Peyer's patch (tissue), 4 donors: Measurements from ENCODE around the gene HEMK1. TPM values are rescaled to one million over a fixed set of nuclear protein-coding genes. Genes with fewer than 3 reads are reported as not detected.

ENCODE experiments used
- DNase-seq, 3 donors: peaks; one replicate each; pipeline ENCODE4 v3.0.0-alpha.2; 2017 to 2019
- H3K27ac ChIP-seq, 4 donors: fragments of 200-600 bp; sonication (generic); one replicate each; pipeline ENCODE4 v1.5.1; 2016 to 2019
- H3K27me3 ChIP-seq, 2 donors: fragments of 200-600 bp; sonication (generic); one replicate each; pipeline ENCODE4 v1.5.1; 2019
- H3K36me3 ChIP-seq, 3 donors: fragments of 200-600 bp; sonication (generic); one replicate each; pipeline ENCODE4 v1.5.1; 2016 to 2019
- H3K4me1 ChIP-seq, 4 donors: fragments of 200-600 bp; sonication (generic); one replicate each; pipeline ENCODE4 v1.5.1; 2016 to 2019
- H3K4me3 ChIP-seq, 4 donors: fragments of 200-600 bp; sonication (generic); 1 replicate in 3 of 4; 2 replicates in 1 of 4; pipeline ENCODE4 v1.5.1; 2016 to 2019; ENCODE audit warnings: mild to moderate bottlenecking in 1 of 4
- H3K9me3 ChIP-seq, 4 donors: fragments of 200-600 bp; sonication (generic); one replicate each; pipeline ENCODE4 v1.5.1; 2016 to 2019; ENCODE audit warnings: mild to moderate bottlenecking in 1 of 4
- POLR2A ChIP-seq, 2 donors: fragments of 450-650 bp; IDR thresholded peaks; one replicate each; pipeline ENCODE4 v1.5.1; 2017; ENCODE audit warnings: antibody characterized with exemption in 2 of 2, mild to moderate bottlenecking in 2 of 2, moderate library complexity in 2 of 2
- total RNA-seq, 4 donors: library from RNA; depleted of rRNA; stranded (reverse); fragments of >200 nt; gene quantifications; one replicate each; pipeline ENCODE4 v1.1.0, GENCODE V29; 2016
- TF ChIP-seq, protein P1 (sequence below), 6 experiments: fragments of 450-650 bp in 4 of 6; fragments of 200-600 bp in 2 of 6; sonication (generic) in 1 of 6; IDR thresholded peaks; one replicate each; pipeline ENCODE4 v1.5.1; 2017 to 2019; ENCODE audit warnings: antibody characterized with exemption in 6 of 6, mild to moderate bottlenecking in 3 of 6, moderate library complexity in 1 of 6

Gene HEMK1
- total RNA-seq, 4 donors from 2014 or later = 8.6 to 15.3 (median 12.5) TPM

DNA sequence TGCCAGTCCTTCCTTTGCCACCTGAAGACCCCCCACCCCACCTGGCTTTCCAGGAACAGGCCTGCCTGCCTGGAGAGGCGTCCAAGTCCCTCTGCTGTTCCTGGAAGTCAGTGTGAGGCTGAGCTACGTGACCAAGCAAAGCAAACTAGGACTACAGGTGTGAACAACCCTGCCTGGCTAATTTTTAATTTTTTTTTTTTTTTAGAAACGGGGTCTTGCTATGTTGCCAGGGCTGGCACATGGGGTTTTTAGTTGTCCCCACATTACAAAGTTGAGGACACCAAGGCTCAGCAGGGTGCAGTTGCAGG, 17.4 kb downstream of the HEMK1 start:
- Histone ChIP-seq H3K36me3 (no peaks in the 10 kb centered on the region), H3K4me3 (no peak overlapping the region), H3K9me3 (no peaks in the 10 kb centered on the region), H3K27me3 (no peaks in the 10 kb centered on the region), H3K4me1 (peaks cover 0 to 10% (median 9%) of the 10 kb centered on the region in 4 donors), H3K27ac (no peak overlapping the region)
- no peak for DNase-seq
- no peak for TF ChIP-seq POLR2A (IDR thresholded peaks at IDR 0.05)
- TF ChIP-seq, protein P1, sequence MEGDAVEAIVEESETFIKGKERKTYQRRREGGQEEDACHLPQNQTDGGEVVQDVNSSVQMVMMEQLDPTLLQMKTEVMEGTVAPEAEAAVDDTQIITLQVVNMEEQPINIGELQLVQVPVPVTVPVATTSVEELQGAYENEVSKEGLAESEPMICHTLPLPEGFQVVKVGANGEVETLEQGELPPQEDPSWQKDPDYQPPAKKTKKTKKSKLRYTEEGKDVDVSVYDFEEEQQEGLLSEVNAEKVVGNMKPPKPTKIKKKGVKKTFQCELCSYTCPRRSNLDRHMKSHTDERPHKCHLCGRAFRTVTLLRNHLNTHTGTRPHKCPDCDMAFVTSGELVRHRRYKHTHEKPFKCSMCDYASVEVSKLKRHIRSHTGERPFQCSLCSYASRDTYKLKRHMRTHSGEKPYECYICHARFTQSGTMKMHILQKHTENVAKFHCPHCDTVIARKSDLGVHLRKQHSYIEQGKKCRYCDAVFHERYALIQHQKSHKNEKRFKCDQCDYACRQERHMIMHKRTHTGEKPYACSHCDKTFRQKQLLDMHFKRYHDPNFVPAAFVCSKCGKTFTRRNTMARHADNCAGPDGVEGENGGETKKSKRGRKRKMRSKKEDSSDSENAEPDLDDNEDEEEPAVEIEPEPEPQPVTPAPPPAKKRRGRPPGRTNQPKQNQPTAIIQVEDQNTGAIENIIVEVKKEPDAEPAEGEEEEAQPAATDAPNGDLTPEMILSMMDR (IDR thresholded peaks at IDR 0.05) = no peak

DNA sequence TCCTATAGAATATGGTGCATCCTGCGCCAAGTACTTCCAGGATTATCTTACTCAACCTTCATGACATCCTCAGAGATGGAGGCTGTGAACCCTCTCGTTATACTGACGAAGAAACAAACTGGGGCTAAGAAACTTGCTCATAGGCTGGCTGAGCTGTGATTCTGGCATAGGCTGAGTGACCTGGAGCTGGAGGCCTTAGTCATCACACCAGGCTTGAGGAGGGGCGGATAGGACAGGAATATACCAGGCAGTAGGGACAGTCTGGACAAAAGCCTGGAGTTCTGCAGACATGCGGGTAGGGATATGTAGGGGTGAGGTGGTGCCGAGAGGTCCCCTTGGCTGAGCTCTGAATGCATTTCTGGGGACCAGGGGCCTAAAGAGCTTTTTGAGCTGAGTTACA, 18.1 kb downstream of the HEMK1 start:
- no peak overlapping the region for H3K27ac ChIP-seq
- H3K36me3 ChIP-seq = no peaks in the 10 kb centered on the region
- no peak for DNase-seq
- no peak for TF ChIP-seq POLR2A (IDR thresholded peaks at IDR 0.05)
- TF ChIP-seq, protein P1 (IDR thresholded peaks at IDR 0.05) = no peak
- peaks cover 0 to 15% (median 9%) of the 10 kb centered on the region in 4 donors for H3K4me1 ChIP-seq
- no peak overlapping the region for H3K4me3 ChIP-seq
- H3K9me3 ChIP-seq = no peaks in the 10 kb centered on the region
- H3K27me3 ChIP-seq = no peaks in the 10 kb centered on the region

DNA sequence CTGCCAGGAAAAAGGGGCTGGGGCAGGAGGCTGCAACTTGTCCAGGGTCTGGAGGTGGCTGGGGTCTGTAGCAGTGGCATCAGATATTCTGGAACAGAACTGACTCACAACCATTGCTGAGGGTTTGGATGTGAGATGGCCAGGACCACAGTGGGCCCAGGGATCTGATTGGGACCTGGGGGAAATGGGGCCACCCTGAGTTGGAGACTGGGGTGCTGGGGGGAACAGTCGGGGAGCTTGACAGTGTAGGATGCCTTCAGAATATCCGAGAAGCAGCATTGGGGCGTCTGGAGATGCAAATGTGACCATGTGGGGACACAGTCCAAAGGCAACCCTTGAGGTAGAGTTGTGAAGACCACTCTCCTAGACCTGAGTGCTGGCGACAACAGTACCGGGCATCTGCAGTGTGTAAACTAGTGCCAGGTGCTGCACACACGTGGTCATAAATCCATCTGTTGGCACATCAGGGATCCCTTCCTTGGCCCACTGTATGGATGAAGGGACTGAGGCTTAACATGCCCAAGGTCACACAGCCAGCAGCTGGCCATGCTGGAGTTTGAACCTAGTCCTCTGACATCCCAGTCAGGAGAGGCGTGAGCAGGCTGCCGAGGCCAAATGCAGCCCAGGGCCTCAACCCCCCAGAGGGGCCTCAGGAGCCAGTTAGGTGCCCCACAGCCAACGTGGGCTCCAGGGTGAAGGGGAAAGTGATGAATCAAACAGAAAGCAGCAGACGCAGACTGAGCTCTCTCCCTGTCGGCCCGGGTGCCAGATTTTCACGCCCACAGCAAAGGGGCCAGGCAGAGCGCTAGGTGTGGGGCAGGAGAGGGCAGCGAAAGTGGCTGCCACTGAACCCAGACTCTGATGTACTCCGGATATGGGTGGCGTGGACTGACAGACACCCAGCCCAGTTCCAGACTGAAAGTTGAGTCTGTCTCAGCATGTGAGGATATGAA, 18.8 kb downstream of the HEMK1 start:
- no peaks in the 10 kb centered on the region for H3K27me3 ChIP-seq

DNA sequence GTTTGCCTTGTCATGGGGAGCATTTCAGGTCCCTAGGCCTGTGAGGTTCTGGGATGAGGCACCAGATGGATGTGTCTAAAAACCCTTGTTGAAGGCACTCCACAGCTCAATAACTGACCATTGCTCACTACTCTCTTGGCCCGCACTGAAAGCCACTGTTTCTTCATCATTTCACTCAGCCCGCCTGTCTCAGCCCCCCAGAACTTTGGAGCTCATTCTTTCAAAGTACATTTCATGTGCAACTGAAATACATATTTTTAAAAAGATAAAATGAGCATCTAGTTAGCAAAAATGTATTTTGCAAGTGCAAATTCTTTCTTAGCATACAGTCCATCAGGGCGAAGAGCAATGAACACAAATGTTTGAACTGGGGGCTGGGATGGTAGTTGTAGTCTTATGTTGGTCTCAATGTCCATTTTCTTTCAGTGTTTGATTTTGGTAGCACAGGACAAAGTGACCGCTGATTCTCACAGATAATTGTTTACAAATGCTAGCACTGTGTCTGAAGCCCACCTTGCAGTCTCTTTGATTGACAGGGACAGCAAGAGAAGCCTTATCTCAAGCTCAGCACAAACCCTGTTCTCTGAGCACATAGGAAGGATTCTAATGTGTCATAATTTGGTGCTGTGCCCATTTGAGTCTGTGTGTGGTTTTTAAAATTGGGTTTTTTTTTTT, 19.6 kb downstream of the HEMK1 start:
- Histone ChIP-seq H3K4me1 (peaks cover 0 to 20% (median 9%) of the 10 kb centered on the region in 4 donors), H3K4me3 (no peak overlapping the region), H3K9me3 (no peaks in the 10 kb centered on the region), H3K27me3 (no peaks in the 10 kb centered on the region), H3K27ac (peak overlapping the region in 1 of 4 donors; percentile 5), H3K36me3 (no peaks in the 10 kb centered on the region)
- no peak for TF ChIP-seq POLR2A (IDR thresholded peaks at IDR 0.05)
- TF ChIP-seq, protein P1 (IDR thresholded peaks at IDR 0.05) = no peak
- DNase-seq = no peak

More for the DNA sequence above, 18.8 kb downstream of the HEMK1 start:
- H3K4me1 ChIP-seq = peaks cover 0 to 20% (median 9%) of the 10 kb centered on the region in 4 donors
- no peak overlapping the region for H3K4me3 ChIP-seq
- no peaks in the 10 kb centered on the region for H3K9me3 ChIP-seq
- TF ChIP-seq, protein P1 (IDR thresholded peaks at IDR 0.05) = no peak
- no peak for TF ChIP-seq POLR2A (IDR thresholded peaks at IDR 0.05)
- no peaks in the 10 kb centered on the region for H3K36me3 ChIP-seq
- no peak for DNase-seq
- peak overlapping the region in 1 of 4 donors; percentile 5 for H3K27ac ChIP-seq

DNA sequence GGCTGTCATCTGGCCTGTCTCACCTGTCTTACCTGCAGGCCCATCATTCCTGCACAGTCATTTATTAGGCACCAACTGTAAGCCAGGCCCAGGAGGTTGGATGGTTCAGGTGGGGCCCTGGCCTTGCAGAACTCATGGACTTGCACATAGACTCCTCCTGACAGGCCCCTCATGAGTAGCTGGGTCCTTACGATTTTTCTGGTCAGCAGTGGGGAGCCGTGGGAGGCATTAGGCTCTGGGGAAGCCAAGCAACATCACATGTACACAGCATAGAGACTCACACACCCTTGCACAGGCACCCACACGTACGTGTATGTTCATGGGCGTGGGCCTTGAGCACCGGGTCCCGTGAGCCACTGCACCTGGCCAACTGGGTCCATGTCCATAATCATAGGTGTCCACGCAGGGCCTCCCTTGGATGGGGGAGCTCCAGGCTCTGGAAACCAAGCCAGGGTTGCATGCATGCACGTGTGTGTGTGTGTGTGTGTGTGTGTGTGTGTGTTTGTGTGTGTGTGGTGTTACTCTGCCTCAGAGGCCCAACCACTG, 21.9 kb downstream of the HEMK1 start:
- no peak for TF ChIP-seq POLR2A (IDR thresholded peaks at IDR 0.05)
- TF ChIP-seq, protein P1 (IDR thresholded peaks at IDR 0.05) = no peak
- peaks cover 0 to 20% (median 9%) of the 10 kb centered on the region in 4 donors for H3K4me1 ChIP-seq
- H3K4me3 ChIP-seq = no peak overlapping the region
- H3K36me3 ChIP-seq = no peaks in the 10 kb centered on the region
- H3K27me3 ChIP-seq = no peaks in the 10 kb centered on the region
- H3K27ac ChIP-seq = peak overlapping the region in 3 of 4 donors; percentile 82 to 84 (median 83)
- DNase-seq = no peak
- no peaks in the 10 kb centered on the region for H3K9me3 ChIP-seq
